Activated CD4-positive, alpha-beta T cell treated with anti-CD3 and anti-CD28 coated beads, Interleukin-2, amount 50 U/mL, for 4 hours (primary cell): ENCODE data around the gene PKIB.
"Not testable (repeated sequence)": the region's sequence is repeated elsewhere in the genome, so short reads cannot be mapped to it uniquely, and the experiment has no call there.

Experiments used
- DNase-seq, 2 experiments: peaks; one replicate each; pipeline ENCODE4 v3.0.0-alpha.2; 2020

Gene PKIB

GRCh38 chr6:122621638-122622037 lies 11.4 kb downstream of the PKIB start:
- DNase-seq: no peak

- no peak for DNase-seq
These were observed 12.3 kb downstream of the PKIB start for GRCh38 chr6:122622479-122622878.

- no peak for DNase-seq
These were observed 13.1 kb downstream of the PKIB start for GRCh38 chr6:122623279-122623678.

- DNase-seq: no peak
These were observed 14.6 kb downstream of the PKIB start for GRCh38 chr6:122624853-122625252.

GRCh38 chr6:122628714-122629113 lies 18.5 kb downstream of the PKIB start:
- no peak for DNase-seq

- no peak for DNase-seq
These were observed 21.5 kb downstream of the PKIB start for GRCh38 chr6:122631571-122632249.

GRCh38 chr6:122640366-122640765 lies 30.2 kb downstream of the PKIB start:
- no peak for DNase-seq

GRCh38 chr6:122641819-122642218 lies 31.6 kb downstream of the PKIB start:
- no peak for DNase-seq

- not testable (repeated sequence) for DNase-seq
These were observed 32.4 kb downstream of the PKIB start for GRCh38 chr6:122642604-122643003.

GRCh38 chr6:122645256-122645655 lies 35.1 kb downstream of the PKIB start:
- no peak for DNase-seq

- no peak for DNase-seq
These were observed 37.6 kb downstream of the PKIB start for GRCh38 chr6:122647765-122648164.

- DNase-seq: no peak
These were observed 38.5 kb downstream of the PKIB start for GRCh38 chr6:122648726-122649125.

- DNase-seq: no peak
These were observed 39.5 kb downstream of the PKIB start for GRCh38 chr6:122649701-122650100.

- no peak for DNase-seq
These were observed 40.2 kb downstream of the PKIB start for GRCh38 chr6:122650403-122650802.

GRCh38 chr6:122651031-122651430 lies 40.8 kb downstream of the PKIB start:
- DNase-seq: no peak

- DNase-seq: no peak
These were observed 41.4 kb downstream of the PKIB start for GRCh38 chr6:122651604-122652003.

- DNase-seq: no peak
These were observed 42.2 kb downstream of the PKIB start for GRCh38 chr6:122652431-122652830.

- DNase-seq: no peak
These were observed 42.9 kb downstream of the PKIB start for GRCh38 chr6:122653094-122653493.

GRCh38 chr6:122654012-122654411 lies 43.8 kb downstream of the PKIB start:
- no peak for DNase-seq

GRCh38 chr6:122657601-122658000 lies 47.4 kb downstream of the PKIB start:
- DNase-seq: no peak

GRCh38 chr6:122660296-122660695 lies 50.1 kb downstream of the PKIB start:
- no peak for DNase-seq

- DNase-seq: no peak
These were observed 53.8 kb downstream of the PKIB start for GRCh38 chr6:122663981-122664380.

- no peak for DNase-seq
These were observed 55.7 kb downstream of the PKIB start for GRCh38 chr6:122665929-122666328.

- no peak for DNase-seq
These were observed 56.2 kb downstream of the PKIB start for GRCh38 chr6:122666418-122666817.

- no peak for DNase-seq
These were observed 59.2 kb downstream of the PKIB start for GRCh38 chr6:122669418-122669817.
